RWPE2 (cell line): ENCODE results near the gene MYO18B.

Experiments used
- ATAC-seq: fragments of 200-7000 bp; cut with Tn5 transposase; 3 replicates; pipeline ENCODE4 v1.9.1; 2021; ENCODE audit warnings: low read depth
- DNase-seq: peaks from one replicate; pipeline ENCODE4 v3.0.0-alpha.2; 2020; ENCODE audit warnings: low spot score
- H3K27ac ChIP-seq: fragments of 450-650 bp; 2 replicates; pipeline ENCODE4 v1.5.1; 2017; ENCODE audit warnings: mild to moderate bottlenecking; ENCODE audit not compliant: poor library complexity, severe bottlenecking
- H3K27me3 ChIP-seq: fragments of 250-450 bp; sonication (Bioruptor Pico); 2 replicates; pipeline ENCODE4 v1.5.1; 2021; ENCODE audit warnings: mild to moderate bottlenecking, moderate library complexity; ENCODE audit not compliant: insufficient read depth, poor library complexity, severe bottlenecking
- H3K36me3 ChIP-seq: fragments of 250-450 bp; sonication (Bioruptor Pico); 2 replicates; pipeline ENCODE4 v1.5.1; 2020; ENCODE audit warnings: low read depth, mild to moderate bottlenecking, moderate library complexity
- H3K4me1 ChIP-seq: fragments of 250-450 bp; sonication (Bioruptor Pico); 2 replicates; pipeline ENCODE4 v1.5.1; 2021; ENCODE audit warnings: mild to moderate bottlenecking, moderate library complexity; ENCODE audit not compliant: insufficient read depth, poor library complexity, severe bottlenecking
- H3K4me3 ChIP-seq: fragments of 250-450 bp; sonication (Bioruptor Pico); 2 replicates; pipeline ENCODE4 v1.5.1; 2021; ENCODE audit warnings: mild to moderate bottlenecking, moderate library complexity; ENCODE audit not compliant: severe bottlenecking
- H3K9me3 ChIP-seq: fragments of 250-450 bp; sonication (Bioruptor Pico); 2 replicates; pipeline ENCODE4 v1.5.1; 2021; ENCODE audit warnings: mild to moderate bottlenecking, moderate library complexity; ENCODE audit not compliant: severe bottlenecking
- TF ChIP-seq, protein P1 (sequence below): fragments of 450-650 bp; IDR thresholded peaks from one replicate; pipeline ENCODE4 v1.5.1; 2017; ENCODE audit warnings: mild to moderate bottlenecking, moderate library complexity; ENCODE audit not compliant: poor library complexity, severe bottlenecking

MYO18B gene

DNA sequence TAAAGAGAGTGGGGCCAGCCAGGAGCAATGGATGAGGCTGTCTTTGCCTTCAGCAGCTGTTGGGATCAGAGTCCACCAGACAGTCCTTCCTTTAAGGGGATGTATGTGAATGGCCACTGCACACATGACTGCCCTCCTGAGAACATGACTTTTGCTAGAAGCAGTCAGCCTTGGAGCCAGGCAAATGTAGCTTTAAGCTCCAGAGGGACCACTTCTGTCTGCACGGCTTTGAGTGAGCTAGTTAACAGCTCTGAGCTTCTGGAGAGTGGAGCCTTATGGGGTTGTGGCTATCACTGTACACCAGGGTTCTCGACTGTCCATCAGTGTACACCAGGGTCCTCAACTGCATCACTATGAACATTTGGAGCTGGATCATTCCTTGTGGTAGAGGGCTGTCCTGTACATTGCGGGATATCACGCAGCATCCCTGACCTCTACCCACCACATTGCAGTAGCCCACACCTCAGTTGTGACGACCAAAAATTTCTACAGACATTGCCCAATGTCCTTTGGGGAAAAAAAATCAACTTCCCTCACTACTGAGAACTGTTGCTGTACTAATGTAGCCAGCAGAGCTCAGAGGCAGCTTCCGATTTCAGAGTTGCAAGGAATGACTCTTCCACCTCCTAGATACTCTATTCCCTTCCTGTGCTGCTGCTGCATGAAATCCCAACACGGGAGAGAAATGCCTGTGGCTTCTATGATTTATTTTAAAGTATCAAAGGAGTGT is 169.4 kb downstream of the MYO18B start:
- Histone ChIP-seq H3K4me3 (no peak overlapping the region), H3K27ac (no peak overlapping the region), H3K9me3 (no peaks in the 10 kb centered on the region), H3K36me3 (no peaks in the 10 kb centered on the region), H3K4me1 (no peaks in the 10 kb centered on the region), H3K27me3 (peaks cover 48% of the 10 kb centered on the region)
- no peak for DNase-seq
- TF ChIP-seq, protein P1, sequence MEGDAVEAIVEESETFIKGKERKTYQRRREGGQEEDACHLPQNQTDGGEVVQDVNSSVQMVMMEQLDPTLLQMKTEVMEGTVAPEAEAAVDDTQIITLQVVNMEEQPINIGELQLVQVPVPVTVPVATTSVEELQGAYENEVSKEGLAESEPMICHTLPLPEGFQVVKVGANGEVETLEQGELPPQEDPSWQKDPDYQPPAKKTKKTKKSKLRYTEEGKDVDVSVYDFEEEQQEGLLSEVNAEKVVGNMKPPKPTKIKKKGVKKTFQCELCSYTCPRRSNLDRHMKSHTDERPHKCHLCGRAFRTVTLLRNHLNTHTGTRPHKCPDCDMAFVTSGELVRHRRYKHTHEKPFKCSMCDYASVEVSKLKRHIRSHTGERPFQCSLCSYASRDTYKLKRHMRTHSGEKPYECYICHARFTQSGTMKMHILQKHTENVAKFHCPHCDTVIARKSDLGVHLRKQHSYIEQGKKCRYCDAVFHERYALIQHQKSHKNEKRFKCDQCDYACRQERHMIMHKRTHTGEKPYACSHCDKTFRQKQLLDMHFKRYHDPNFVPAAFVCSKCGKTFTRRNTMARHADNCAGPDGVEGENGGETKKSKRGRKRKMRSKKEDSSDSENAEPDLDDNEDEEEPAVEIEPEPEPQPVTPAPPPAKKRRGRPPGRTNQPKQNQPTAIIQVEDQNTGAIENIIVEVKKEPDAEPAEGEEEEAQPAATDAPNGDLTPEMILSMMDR: no peak
- ATAC-seq: no peak

DNA sequence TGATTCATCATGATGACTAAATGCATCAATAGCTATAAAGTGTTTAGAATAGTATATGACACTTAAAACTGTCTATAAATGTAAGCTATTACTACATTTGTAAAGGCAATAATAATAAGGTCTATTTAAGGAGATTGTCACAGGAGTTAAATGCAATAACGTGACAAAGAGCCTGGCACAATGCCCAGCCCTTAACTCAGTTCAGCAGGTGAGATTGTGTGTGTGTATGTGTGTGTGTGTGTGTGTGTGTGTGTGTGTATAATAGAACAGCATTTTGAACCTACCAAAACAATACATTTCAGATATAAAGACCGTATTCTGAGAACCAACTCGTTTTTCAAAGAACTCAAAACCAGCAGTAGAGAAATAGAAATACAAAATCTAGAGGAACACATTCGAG is 177.5 kb downstream of the MYO18B start:
- DNase-seq: no peak
- ATAC-seq: no peak
- Histone ChIP-seq H3K27ac (no peak overlapping the region), H3K27me3 (peaks cover 34% of the 10 kb centered on the region), H3K4me3 (no peak overlapping the region), H3K4me1 (no peaks in the 10 kb centered on the region), H3K9me3 (no peaks in the 10 kb centered on the region), H3K36me3 (no peaks in the 10 kb centered on the region)
- TF ChIP-seq, protein P1: no peak

DNA sequence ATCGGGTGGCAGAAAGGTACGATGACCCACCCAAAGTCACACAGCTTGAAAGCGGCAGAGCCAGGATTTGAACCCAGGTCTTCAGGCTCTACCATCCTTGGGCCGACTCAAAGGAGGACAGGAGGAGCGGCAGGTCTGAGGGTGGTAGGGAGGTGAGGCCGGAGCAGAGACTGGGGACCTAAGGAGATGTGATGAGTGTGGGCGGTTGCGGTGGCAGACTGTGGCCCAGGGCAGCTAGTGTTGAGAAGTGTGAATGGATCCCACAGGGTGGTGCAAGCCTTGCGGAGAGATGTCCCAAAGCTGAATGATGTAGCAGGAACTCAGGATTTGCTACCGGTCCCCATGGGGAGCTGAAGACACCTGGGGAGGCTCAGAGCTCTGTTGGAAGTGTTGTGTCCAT is 180.2 kb downstream of the MYO18B start:
- DNase-seq: no peak
- Histone ChIP-seq H3K9me3 (no peaks in the 10 kb centered on the region), H3K27me3 (peaks cover 22% of the 10 kb centered on the region), H3K4me3 (no peak overlapping the region), H3K36me3 (no peaks in the 10 kb centered on the region), H3K27ac (no peak overlapping the region), H3K4me1 (no peaks in the 10 kb centered on the region)
- ATAC-seq: no peak
- TF ChIP-seq, protein P1: no peak

DNA sequence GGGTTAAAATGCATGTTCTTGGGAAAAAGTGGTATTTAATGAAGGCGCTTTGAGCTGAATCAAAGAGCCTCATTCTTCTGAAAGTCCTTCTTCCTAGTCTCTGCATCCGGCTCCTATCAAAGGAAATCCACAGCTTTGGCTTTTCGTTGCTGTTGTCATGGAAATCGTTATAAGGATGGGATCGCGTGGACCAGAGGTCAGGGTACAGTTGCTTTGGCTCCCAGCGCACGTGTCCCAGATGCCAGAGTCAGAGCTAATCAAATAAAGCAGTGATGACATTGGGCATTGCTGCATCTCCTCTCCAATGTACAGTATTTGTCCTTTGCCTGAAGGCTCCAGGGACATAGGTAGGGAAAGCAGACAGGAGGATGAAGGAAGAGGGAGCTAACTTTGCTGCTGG is 181.9 kb downstream of the MYO18B start:
- no peak overlapping the region for H3K4me3 ChIP-seq
- H3K9me3 ChIP-seq: no peaks in the 10 kb centered on the region
- ATAC-seq (no peak), DNase-seq (no peak)
- H3K27ac ChIP-seq: no peak overlapping the region
- H3K4me1 ChIP-seq: no peaks in the 10 kb centered on the region
- TF ChIP-seq, protein P1: no peak
- H3K36me3 ChIP-seq: no peaks in the 10 kb centered on the region
- H3K27me3 ChIP-seq: peaks cover 13% of the 10 kb centered on the region

DNA sequence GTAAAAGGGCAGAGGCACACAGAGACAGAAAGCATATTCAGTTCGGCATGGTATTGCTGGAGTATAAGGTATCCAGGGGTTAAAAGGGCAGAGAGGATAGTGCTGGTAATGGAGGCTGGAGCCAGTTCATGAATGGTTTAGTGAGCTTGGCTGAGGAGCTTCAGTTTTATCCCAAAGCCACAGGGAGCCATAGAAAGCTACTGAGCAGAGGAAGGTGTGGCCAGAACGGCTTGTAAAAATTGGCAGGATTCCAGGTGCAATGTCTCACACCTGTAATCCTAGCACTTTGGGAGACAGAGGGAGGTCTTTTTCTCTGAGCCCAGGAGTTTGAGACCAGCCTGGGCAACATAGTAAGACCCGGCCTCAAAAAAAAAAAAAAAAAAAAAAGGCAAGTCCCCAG is 186.1 kb downstream of the MYO18B start:
- Histone ChIP-seq H3K27me3 (peaks cover 30% of the 10 kb centered on the region), H3K27ac (no peak overlapping the region), H3K36me3 (no peaks in the 10 kb centered on the region), H3K4me3 (no peak overlapping the region), H3K4me1 (no peaks in the 10 kb centered on the region), H3K9me3 (no peaks in the 10 kb centered on the region)
- no peak for ATAC-seq
- TF ChIP-seq, protein P1: no peak
- no peak for DNase-seq
